ENCODE results near the gene TMCC2. TPM values are rescaled to one million over a fixed set of nuclear protein-coding genes. Genes with fewer than 3 reads are reported as not detected.

The TMCC2 gene
- total RNA-seq, 1 donor from 2014 or later: 0.53 TPM

DNA sequence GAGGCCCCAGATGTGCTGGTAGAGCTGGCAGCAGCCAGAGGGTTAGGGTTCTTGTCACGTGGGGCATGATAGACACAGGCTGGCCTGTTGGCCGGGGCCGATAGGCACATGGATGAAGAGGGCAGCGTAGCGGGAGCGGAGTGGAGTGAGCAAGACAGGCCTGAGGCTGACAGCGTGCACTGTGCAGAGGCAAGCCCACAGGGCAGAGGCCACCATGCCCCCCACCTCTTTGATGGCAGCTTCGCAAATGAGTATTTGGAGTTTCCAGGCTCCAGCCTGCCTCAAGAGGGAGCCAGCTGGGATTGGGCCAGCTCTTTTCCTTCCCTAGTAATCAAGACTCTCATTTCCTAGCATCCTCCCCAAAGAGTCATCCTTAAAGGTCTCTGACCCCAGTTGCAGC lies 43.5 kb downstream of the TMCC2 start:
- TF ChIP-seq, protein P1, sequence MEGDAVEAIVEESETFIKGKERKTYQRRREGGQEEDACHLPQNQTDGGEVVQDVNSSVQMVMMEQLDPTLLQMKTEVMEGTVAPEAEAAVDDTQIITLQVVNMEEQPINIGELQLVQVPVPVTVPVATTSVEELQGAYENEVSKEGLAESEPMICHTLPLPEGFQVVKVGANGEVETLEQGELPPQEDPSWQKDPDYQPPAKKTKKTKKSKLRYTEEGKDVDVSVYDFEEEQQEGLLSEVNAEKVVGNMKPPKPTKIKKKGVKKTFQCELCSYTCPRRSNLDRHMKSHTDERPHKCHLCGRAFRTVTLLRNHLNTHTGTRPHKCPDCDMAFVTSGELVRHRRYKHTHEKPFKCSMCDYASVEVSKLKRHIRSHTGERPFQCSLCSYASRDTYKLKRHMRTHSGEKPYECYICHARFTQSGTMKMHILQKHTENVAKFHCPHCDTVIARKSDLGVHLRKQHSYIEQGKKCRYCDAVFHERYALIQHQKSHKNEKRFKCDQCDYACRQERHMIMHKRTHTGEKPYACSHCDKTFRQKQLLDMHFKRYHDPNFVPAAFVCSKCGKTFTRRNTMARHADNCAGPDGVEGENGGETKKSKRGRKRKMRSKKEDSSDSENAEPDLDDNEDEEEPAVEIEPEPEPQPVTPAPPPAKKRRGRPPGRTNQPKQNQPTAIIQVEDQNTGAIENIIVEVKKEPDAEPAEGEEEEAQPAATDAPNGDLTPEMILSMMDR (IDR thresholded peaks at IDR 0.05; ENCODE audit: insufficient read depth, low read length, severe bottlenecking): peak; percentile 35

DNA sequence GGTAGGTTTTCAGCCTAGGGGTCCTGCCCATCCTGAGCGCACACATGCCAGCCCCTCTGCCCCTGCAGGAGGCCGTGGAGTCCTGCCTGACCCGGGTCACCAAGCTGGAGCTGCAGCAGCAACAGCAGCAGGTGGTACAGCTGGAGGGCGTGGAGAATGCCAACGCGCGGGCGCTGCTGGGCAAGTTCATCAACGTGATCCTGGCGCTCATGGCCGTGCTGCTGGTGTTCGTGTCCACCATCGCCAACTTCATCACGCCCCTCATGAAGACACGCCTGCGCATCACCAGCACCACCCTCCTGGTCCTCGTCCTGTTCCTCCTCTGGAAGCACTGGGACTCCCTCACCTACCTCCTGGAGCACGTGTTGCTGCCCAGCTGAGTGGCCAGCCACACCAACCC lies 44.0 kb downstream of the TMCC2 start:
- TF ChIP-seq, protein P1 (IDR thresholded peaks at IDR 0.05; ENCODE audit: insufficient read depth, low read length, severe bottlenecking): no peak
- H3K4me3 ChIP-seq (ENCODE audit: low read depth, low read length): no peak overlapping the region
- no peak for DNase-seq (ENCODE audit: low read depth)
- H3K27me3 ChIP-seq (ENCODE audit: control insufficient read depth, insufficient read depth, low read length): no peaks in the 10 kb centered on the region
- no peak for FAIRE-seq
- no peaks in the 10 kb centered on the region for H3K36me3 ChIP-seq (ENCODE audit: control insufficient read depth, insufficient read depth, low read length)

More for the DNA sequence above, 43.5 kb downstream of the TMCC2 start:
- Histone ChIP-seq H3K36me3 (ENCODE audit: control insufficient read depth, insufficient read depth, low read length) (no peaks in the 10 kb centered on the region), H3K27me3 (ENCODE audit: control insufficient read depth, insufficient read depth, low read length) (no peaks in the 10 kb centered on the region), H3K4me3 (ENCODE audit: low read depth, low read length) (no peak overlapping the region)
- DNase-seq (ENCODE audit: low read depth): peak; percentile 59
- FAIRE-seq: no peak

DNA sequence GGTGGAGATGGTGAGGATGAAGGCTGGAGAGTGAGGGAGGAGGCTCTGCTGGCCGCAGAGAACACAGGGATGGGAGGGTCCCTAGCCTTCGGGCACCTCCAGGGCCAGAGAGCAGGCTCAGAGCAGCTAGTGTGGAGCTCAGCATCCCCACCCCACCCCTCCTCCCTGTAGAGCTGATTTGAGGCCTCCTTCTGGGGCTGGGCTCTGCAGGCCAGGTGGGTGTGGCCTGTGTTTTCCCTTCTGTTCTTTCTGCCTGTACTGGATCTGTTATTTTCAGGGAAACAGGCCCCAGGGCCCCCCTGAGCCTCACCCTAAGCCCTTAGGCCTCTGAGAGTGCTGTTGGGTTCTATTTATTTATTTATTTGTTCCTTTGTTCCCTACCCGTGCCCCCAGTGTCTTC lies 44.8 kb downstream of the TMCC2 start:
- no peak overlapping the region for H3K4me3 ChIP-seq (ENCODE audit: low read depth, low read length)
- no peak for DNase-seq (ENCODE audit: low read depth)
- no peaks in the 10 kb centered on the region for H3K36me3 ChIP-seq (ENCODE audit: control insufficient read depth, insufficient read depth, low read length)
- no peak for FAIRE-seq
- TF ChIP-seq, protein P1 (IDR thresholded peaks at IDR 0.05; ENCODE audit: insufficient read depth, low read length, severe bottlenecking): no peak
- H3K27me3 ChIP-seq (ENCODE audit: control insufficient read depth, insufficient read depth, low read length): no peaks in the 10 kb centered on the region

DNA sequence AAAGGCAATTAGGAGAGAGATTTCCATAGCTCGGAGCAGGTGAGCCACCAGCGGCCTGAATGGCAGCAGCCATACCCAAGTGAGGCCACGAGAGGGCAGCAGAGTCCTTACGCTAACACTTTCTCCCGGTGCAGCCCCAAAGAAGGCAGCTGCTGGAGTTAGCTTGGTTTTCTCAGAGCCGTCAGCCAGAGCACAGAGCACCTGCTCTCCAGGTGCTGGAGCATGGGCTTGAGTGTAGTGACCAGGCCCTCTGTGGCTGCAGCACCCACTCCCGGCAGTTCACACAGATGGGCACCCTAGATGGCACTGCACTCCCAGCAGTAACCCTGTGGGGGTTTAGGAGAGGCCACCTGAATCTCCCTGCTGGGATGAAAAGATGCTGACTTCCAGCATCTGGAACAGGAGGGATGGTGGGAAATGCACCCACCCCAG lies 45.8 kb downstream of the TMCC2 start:
- FAIRE-seq: peak; percentile 94
- Histone ChIP-seq H3K27me3 (ENCODE audit: control insufficient read depth, insufficient read depth, low read length) (no peaks in the 10 kb centered on the region), H3K4me3 (ENCODE audit: low read depth, low read length) (no peak overlapping the region), H3K36me3 (ENCODE audit: control insufficient read depth, insufficient read depth, low read length) (no peaks in the 10 kb centered on the region)
- TF ChIP-seq, protein P1 (IDR thresholded peaks at IDR 0.05; ENCODE audit: insufficient read depth, low read length, severe bottlenecking): peak; percentile 99
- DNase-seq (ENCODE audit: low read depth): peak; percentile 64

DNA sequence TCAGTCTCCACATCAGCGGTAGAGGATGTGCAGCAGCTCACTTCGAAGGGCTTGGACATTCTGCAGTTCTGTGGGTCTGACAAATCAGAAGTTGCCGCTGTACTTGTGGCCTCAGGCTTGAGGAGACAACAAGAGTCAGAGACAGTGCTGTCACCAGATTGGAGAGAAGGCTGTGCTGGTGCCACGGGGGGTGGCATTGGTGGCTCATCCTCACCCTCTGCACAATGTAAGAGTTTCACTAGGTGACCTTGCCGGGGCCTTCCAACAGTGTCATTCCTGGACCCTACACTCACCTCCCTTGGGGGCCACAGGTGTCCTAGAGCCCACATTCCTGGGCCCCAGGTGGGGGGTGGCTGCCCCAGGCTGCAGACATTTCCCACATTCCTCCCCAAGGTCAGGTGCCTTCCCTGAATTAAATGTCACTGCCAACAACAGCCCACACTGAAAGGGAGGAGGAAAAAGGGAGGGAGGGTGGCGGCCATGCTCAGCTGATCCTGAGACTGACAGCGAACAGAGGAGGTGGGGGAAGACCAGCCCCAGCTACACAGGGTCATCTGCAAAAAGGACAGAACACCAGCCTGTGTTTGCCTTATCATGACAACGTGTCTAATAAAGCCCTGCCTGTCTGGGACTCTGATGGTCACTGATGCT lies 46.4 kb downstream of the TMCC2 start:
- no peaks in the 10 kb centered on the region for H3K36me3 ChIP-seq (ENCODE audit: control insufficient read depth, insufficient read depth, low read length)
- H3K4me3 ChIP-seq (ENCODE audit: low read depth, low read length): no peak overlapping the region
- DNase-seq (ENCODE audit: low read depth) (no peak), FAIRE-seq (peak; percentile 23)
- H3K27me3 ChIP-seq (ENCODE audit: control insufficient read depth, insufficient read depth, low read length): no peaks in the 10 kb centered on the region
- TF ChIP-seq, protein P1 (IDR thresholded peaks at IDR 0.05; ENCODE audit: insufficient read depth, low read length, severe bottlenecking): no peak

DNA sequence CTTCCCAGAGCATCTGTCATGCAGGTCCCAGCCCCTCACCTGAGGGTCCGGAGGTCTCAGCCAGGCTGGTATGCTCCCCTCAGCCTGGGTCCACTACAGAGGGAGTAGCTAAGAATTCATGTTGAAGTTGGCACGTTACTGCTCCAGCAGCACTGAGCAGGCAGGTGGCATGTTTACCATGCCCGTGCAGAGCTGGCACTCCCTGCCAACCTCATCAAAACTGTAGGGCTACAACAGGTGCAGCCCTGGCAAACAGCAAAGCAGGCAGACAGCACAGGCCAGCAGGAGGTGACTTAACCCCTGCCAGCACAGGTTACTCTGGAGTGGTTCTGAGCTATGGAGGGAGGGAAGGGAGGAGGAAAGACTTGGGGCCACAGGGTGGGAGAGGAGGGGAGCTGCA lies 47.4 kb downstream of the TMCC2 start:
- no peak for DNase-seq (ENCODE audit: low read depth)
- Histone ChIP-seq H3K27me3 (ENCODE audit: control insufficient read depth, insufficient read depth, low read length) (no peaks in the 10 kb centered on the region), H3K4me3 (ENCODE audit: low read depth, low read length) (no peak overlapping the region), H3K36me3 (ENCODE audit: control insufficient read depth, insufficient read depth, low read length) (no peaks in the 10 kb centered on the region)
- TF ChIP-seq, protein P1 (IDR thresholded peaks at IDR 0.05; ENCODE audit: insufficient read depth, low read length, severe bottlenecking): no peak
- no peak for FAIRE-seq
